Bronchial epithelial cell (primary cell): ENCODE data around the gene RABGAP1L. TPM values are rescaled to one million over a fixed set of nuclear protein-coding genes. Genes with fewer than 3 reads are reported as not detected.

ENCODE experiments used
- DNase-seq: peaks from one replicate; pipeline ENCODE4 v3.0.0-alpha.2; 2010; ENCODE audit warnings: low read depth
- FAIRE-seq: peaks from 2 replicates; lab custom pipeline; 2011; peaks lifted over from hg19 to GRCh38; lab: Jason Lieb, UNC
- H3K27me3 ChIP-seq: 2 replicates; pipeline ENCODE4 v1.5.1; 2011; ENCODE audit warnings: low read length; ENCODE audit not compliant: control insufficient read depth, insufficient read depth
- H3K36me3 ChIP-seq: 2 replicates; pipeline ENCODE4 v1.5.1; 2011; ENCODE audit warnings: low read length; ENCODE audit not compliant: control insufficient read depth, insufficient read depth
- H3K4me3 ChIP-seq: 2 replicates; pipeline ENCODE4 v1.5.1; 2011; ENCODE audit warnings: mild to moderate bottlenecking, low read depth, low read length, control low read depth
- CTCF ChIP-seq: IDR thresholded peaks from 2 replicates; pipeline ENCODE4 v1.5.1; 2011; ENCODE audit warnings: mild to moderate bottlenecking, moderate library complexity, low read length, control low read depth, inconsistent platforms; ENCODE audit not compliant: insufficient read depth, severe bottlenecking
- total RNA-seq: library from RNA; depleted of rRNA; stranded (reverse); fragments of >200 nt; gene quantifications from 2 replicates; pipeline ENCODE4 v1.2.1, GENCODE V29; 2014

Gene RABGAP1L
- total RNA-seq, 1 donor from 2014 or later: 37.4 TPM

GRCh38 chr1:174433451-174433850 is 274.1 kb downstream of the RABGAP1L start:
- FAIRE-seq (no peak), DNase-seq (peak; percentile 78)
- Histone ChIP-seq H3K27me3 (no peaks in the 10 kb centered on the region), H3K4me3 (no peak overlapping the region), H3K36me3 (no peaks in the 10 kb centered on the region)
- no peak for TF ChIP-seq CTCF

GRCh38 chr1:174445351-174445750 is 286.0 kb downstream of the RABGAP1L start:
- Histone ChIP-seq H3K27me3 (no peaks in the 10 kb centered on the region), H3K4me3 (no peak overlapping the region), H3K36me3 (no peaks in the 10 kb centered on the region)
- DNase-seq: no peak
- no peak for FAIRE-seq
- no peak for TF ChIP-seq CTCF

- TF ChIP-seq CTCF: no peak
- DNase-seq (peak; percentile 5), FAIRE-seq (peak; percentile 40)
- H3K36me3 ChIP-seq: no peaks in the 10 kb centered on the region
- H3K4me3 ChIP-seq: no peak overlapping the region
- H3K27me3 ChIP-seq: no peaks in the 10 kb centered on the region
Measured at GRCh38 chr1:174445817-174446216, 286.5 kb downstream of the RABGAP1L start.

GRCh38 chr1:174447866-174448530 is 288.7 kb downstream of the RABGAP1L start, which contains the start of gene GPR52:
TSS of gene GPR52 (plus strand) at chr1:174447964. CDS start at chr1:174448112, 148 bp downstream.
- TF ChIP-seq CTCF: no peak
- Histone ChIP-seq H3K27me3 (no peaks in the 10 kb centered on the region), H3K36me3 (no peaks in the 10 kb centered on the region), H3K4me3 (no peak within 1 kb of the TSS)
- DNase-seq: no peak
- no peak for FAIRE-seq

GRCh38 chr1:174448531-174448883 is 289.2 kb downstream of the RABGAP1L start:
- no peaks in the 10 kb centered on the region for H3K36me3 ChIP-seq
- no peaks in the 10 kb centered on the region for H3K27me3 ChIP-seq
- H3K4me3 ChIP-seq: no peak overlapping the region
- FAIRE-seq (peak; percentile 62), DNase-seq (no peak)
- TF ChIP-seq CTCF: no peak

- Histone ChIP-seq H3K27me3 (no peaks in the 10 kb centered on the region), H3K4me3 (no peak overlapping the region), H3K36me3 (no peaks in the 10 kb centered on the region)
- DNase-seq (no peak), FAIRE-seq (no peak)
- TF ChIP-seq CTCF: no peak
Measured at GRCh38 chr1:174448974-174449373, 289.7 kb downstream of the RABGAP1L start.
